K562 (cell line): Measurements from ENCODE around the gene TMEM19. TPM values are rescaled to one million over a fixed set of nuclear protein-coding genes. Genes with fewer than 3 reads are reported as not detected.

Experiments
- ARHGAP35 ChIP-seq: fragments of 450-650 bp; IDR thresholded peaks from 2 replicates; pipeline ENCODE4 v1.6.1; 2018; ENCODE audit not compliant: partially characterized antibody
- BCOR ChIP-seq: fragments of 450-650 bp; IDR thresholded peaks from 2 replicates; pipeline ENCODE4 v1.6.1; 2016
- BRCA1 ChIP-seq, 2 experiments: fragments of 450-650 bp in 1 of 2; sonication (generic) in 1 of 2; formaldehyde crosslinking in 1 of 2; IDR thresholded peaks; 2 replicates each; pipeline versions ENCODE4 v1.5.0 to v1.6.1; 2017 to 2020; ENCODE audit warnings: mild to moderate bottlenecking in 1 of 2, missing genetic modification reagents in 1 of 2
- CEBPB ChIP-seq: fragments of 450-650 bp; IDR thresholded peaks from 2 replicates; pipeline ENCODE4 v1.6.1; 2016; ENCODE audit warnings: missing genetic modification characterization, missing compliant biosample characterization
- CREB1 ChIP-seq, 2 experiments: sonication (generic) in 1 of 2; formaldehyde crosslinking in 1 of 2; IDR thresholded peaks; 2 replicates each; pipeline versions ENCODE4 v1.6.1 to v1.8.0; 2012 to 2022; ENCODE audit warnings: inconsistent platforms in 1 of 2, mild to moderate bottlenecking in 1 of 2, missing genetic modification reagents in 1 of 2, moderate library complexity in 1 of 2
- E2F5 ChIP-seq: sonication (generic); formaldehyde crosslinking; IDR thresholded peaks from 2 replicates; pipeline ENCODE4 v1.8.0; 2022; ENCODE audit warnings: mild to moderate bottlenecking, missing genetic modification reagents
- GTF2A2 ChIP-seq: IDR thresholded peaks from 2 replicates; pipeline ENCODE4 v1.6.1; 2016; ENCODE audit warnings: mild to moderate bottlenecking, missing genetic modification characterization, missing compliant biosample characterization
- KAT7 ChIP-seq: sonication (generic); formaldehyde crosslinking; IDR thresholded peaks from 2 replicates; pipeline ENCODE4 v1.8.0; 2022; ENCODE audit warnings: missing genetic modification reagents, mild to moderate bottlenecking, borderline replicate concordance
- NR3C1 ChIP-seq: sonication (generic); formaldehyde crosslinking; IDR thresholded peaks from 2 replicates; pipeline ENCODE4 v1.8.1; 2022; ENCODE audit warnings: missing genetic modification reagents
- RFX5 ChIP-seq: IDR thresholded peaks from 2 replicates; pipeline ENCODE4 v1.6.1; 2011; ENCODE audit warnings: low read depth, mild to moderate bottlenecking, improper control_type of control experiment, low read length
- XRCC3 ChIP-seq: fragments of 450-650 bp; IDR thresholded peaks from 2 replicates; pipeline ENCODE4 v1.6.1; 2017; ENCODE audit warnings: mild to moderate bottlenecking, moderate library complexity
- ZBTB34 ChIP-seq: fragments of 250-450 bp; sonication (Bioruptor Pico); IDR thresholded peaks from 2 replicates; pipeline ENCODE4 v1.8.0; 2021; ENCODE audit warnings: mild to moderate bottlenecking, moderate library complexity
- ZNF274 ChIP-seq: IDR thresholded peaks from 2 replicates; pipeline ENCODE4 v1.6.1; 2011; ENCODE audit warnings: low read depth, mild to moderate bottlenecking, low read length, moderate library complexity, borderline replicate concordance
- ZNF407 ChIP-seq: fragments of 450-650 bp; IDR thresholded peaks from 2 replicates; pipeline ENCODE4 v1.6.1; 2016; ENCODE audit warnings: low read depth
- ZNF561 ChIP-seq: fragments of 450-650 bp; formaldehyde crosslinking; conservative IDR thresholded peaks from 2 replicates; pipeline ENCODE4 v1.4.0; 2020; ENCODE audit warnings: mild to moderate bottlenecking, moderate library complexity
- polyA plus RNA-seq, 8 experiments: library from polyadenylated mRNA; depleted of rRNA in 4 of 8; stranded (reverse) in 5 of 8; unstranded in 3 of 8; fragments of >200 nt; fragmentation: Nextera tagmentation in 2 of 8; fragmentation: Illumina TruSeq in 1 of 8; extraction: Ambion mirVana in 2 of 8; extraction: Trizol in 1 of 8; gene quantifications; 2 replicates each; pipeline versions ENCODE4 v1.2.1 to v1.2.3, GENCODE V29; 2011 to 2014; ENCODE audit warnings: inconsistent platforms in 1 of 8, missing spikeins in 1 of 8
- total RNA-seq, 7 experiments: library from RNA; depleted of rRNA in 6 of 7; stranded (reverse); fragments of >200 nt in 6 of 7; fragmentation: Illumina TruSeq in 2 of 7; extraction: Trizol in 2 of 7; gene quantifications; 2 replicates each; pipeline versions ENCODE4 v1.2.1 to v1.2.3, GENCODE V29; 2011 to 2021; ENCODE audit warnings: low replicate concordance in 1 of 7

TMEM19 gene
- total and polyA plus RNA-seq, 9 of the 15 experiments (the other 6 are each of a cell fraction or from before 2014, with no cell fraction given) = 8.2 to 24.2 (median 17.2) TPM

GRCh38 chr12:71662849-71663560 lies 22.9 kb upstream of the TMEM19 start (continued):
- TF ChIP-seq ZNF407 = peak; percentile 74
- TF ChIP-seq ZNF561 (CRISPR knock-in tag) = no peak
- no peak for TF ChIP-seq RFX5
- TF ChIP-seq CREB1 (IDR thresholded peaks at IDR 0.05) = peak; percentile 26; the same call in 1 of the 2 replicates
- no peak for TF ChIP-seq CREB1 (CRISPR knock-in tag; IDR thresholded peaks at IDR 0.05)
- TF ChIP-seq ZBTB34 (CRISPR knock-in tag) = no peak
- TF ChIP-seq ZNF274 = no peak
- TF ChIP-seq NR3C1 (CRISPR knock-in tag) = no peak
- no peak for TF ChIP-seq BRCA1 (IDR thresholded peaks at IDR 0.05)
- TF ChIP-seq BRCA1 (CRISPR knock-in tag; IDR thresholded peaks at IDR 0.05) = no peak
- no peak for TF ChIP-seq GTF2A2 (tag)
- TF ChIP-seq ARHGAP35 = no peak
- no peak for TF ChIP-seq CEBPB (tag)
- no peak for TF ChIP-seq XRCC3
- peak; percentile 67; the same call in 1 of the 2 replicates for TF ChIP-seq KAT7 (CRISPR knock-in tag)
- no peak for TF ChIP-seq E2F5
- no peak for TF ChIP-seq BCOR
